Tibial nerve (tissue), 3 donors: ENCODE data around the gene ADCY2.

ENCODE experiments used
- POLR2A ChIP-seq, 2 donors: fragments of 450-650 bp; IDR thresholded peaks; one replicate each; pipeline ENCODE4 v1.6.1; 2017; ENCODE audit warnings: antibody characterized with exemption in 2 of 2, mild to moderate bottlenecking in 2 of 2, moderate library complexity in 2 of 2
- TF ChIP-seq, protein P1 (sequence below), 5 experiments: fragments of 200-600 bp in 3 of 5; fragments of 450-650 bp in 2 of 5; sonication (generic) in 3 of 5; IDR thresholded peaks; one replicate each; pipeline ENCODE4 v1.5.1; 2016 to 2019; ENCODE audit warnings: antibody characterized with exemption in 5 of 5, mild to moderate bottlenecking in 3 of 5, moderate library complexity in 2 of 5

DNA sequence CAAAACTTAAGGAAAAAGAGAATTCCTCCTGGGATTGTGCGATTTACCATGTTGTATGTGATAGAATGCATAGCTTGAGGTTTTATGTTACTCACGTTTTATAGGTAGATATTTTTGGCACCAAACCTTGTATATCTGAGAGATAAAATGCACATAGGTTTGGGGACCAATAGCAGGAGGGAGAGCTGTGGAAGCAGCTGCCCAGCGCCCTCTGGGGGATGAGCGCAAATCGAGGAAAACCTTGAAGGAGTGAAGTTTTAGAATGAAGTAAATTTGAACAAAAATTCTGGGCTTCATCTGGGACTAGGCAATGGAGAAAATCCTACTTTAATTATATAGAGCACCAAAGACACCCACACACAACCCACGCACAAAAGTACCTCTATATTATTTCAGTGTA is 197.0 kb downstream of the ADCY2 start:
- TF ChIP-seq, protein P1, sequence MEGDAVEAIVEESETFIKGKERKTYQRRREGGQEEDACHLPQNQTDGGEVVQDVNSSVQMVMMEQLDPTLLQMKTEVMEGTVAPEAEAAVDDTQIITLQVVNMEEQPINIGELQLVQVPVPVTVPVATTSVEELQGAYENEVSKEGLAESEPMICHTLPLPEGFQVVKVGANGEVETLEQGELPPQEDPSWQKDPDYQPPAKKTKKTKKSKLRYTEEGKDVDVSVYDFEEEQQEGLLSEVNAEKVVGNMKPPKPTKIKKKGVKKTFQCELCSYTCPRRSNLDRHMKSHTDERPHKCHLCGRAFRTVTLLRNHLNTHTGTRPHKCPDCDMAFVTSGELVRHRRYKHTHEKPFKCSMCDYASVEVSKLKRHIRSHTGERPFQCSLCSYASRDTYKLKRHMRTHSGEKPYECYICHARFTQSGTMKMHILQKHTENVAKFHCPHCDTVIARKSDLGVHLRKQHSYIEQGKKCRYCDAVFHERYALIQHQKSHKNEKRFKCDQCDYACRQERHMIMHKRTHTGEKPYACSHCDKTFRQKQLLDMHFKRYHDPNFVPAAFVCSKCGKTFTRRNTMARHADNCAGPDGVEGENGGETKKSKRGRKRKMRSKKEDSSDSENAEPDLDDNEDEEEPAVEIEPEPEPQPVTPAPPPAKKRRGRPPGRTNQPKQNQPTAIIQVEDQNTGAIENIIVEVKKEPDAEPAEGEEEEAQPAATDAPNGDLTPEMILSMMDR (IDR thresholded peaks at IDR 0.05) = peak in 1 of 5 experiments; percentile 9
- TF ChIP-seq POLR2A (IDR thresholded peaks at IDR 0.05) = no peak
